Embryonic facial prominence (tissue), 1 donor: Measurements from ENCODE around the gene DPH3.
A peak's percentile ranks its signal among the peaks of the same experiment; 100 is the strongest.

Experiments
- DNase-seq: peaks from one replicate; pipeline ENCODE4 v3.0.0-alpha.2; 2016; ENCODE audit errors: extremely low spot score

Gene DPH3

DNA sequence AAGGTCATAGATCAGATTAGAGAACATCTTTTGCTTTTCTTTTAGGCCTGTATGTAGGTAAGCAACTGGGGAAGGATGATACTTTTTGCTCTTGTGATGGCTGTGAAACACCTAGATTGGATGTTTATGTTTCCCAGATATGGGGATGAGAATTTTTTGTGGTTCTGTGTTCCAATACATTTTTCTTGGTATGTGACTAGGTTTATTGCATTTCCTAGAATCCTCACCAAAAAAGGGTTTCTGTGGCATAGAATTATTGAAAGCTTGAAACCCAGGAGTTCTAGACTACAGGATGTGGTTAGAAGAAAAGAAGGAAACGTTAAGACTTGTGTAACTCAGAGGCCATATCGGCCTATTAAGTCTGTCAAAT is 26.1 kb upstream of the DPH3 start:
- no peak for DNase-seq

- DNase-seq = peak; percentile 69
These were observed 25.5 kb upstream of the DPH3 start for GRCh38 chr3:16290007-16290826.

- DNase-seq = no peak
These were observed 24.6 kb upstream of the DPH3 start for GRCh38 chr3:16289144-16289889.

DNA sequence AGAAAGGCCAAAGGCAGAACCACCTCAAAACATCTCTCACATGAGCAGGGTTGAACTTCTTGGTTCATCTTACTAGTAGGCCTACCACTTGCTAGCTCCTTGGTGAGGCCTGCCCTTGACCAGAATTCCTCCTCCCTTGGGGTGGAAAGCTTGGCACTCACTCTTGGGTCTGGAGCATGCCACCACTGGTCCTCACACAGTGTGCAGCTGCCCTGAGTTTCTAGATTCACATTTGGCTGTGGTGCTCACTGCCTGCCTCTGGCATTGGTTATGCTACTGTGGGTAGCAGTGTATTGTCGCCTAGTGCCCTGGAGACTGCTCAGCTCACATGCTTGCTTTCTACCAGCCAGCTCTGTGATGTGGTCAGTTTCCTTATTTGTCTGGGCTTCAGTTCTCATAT is 23.9 kb upstream of the DPH3 start:
- no peak for DNase-seq

GRCh38 chr3:16286751-16287543 is 22.2 kb upstream of the DPH3 start:
- no peak for DNase-seq

DNA sequence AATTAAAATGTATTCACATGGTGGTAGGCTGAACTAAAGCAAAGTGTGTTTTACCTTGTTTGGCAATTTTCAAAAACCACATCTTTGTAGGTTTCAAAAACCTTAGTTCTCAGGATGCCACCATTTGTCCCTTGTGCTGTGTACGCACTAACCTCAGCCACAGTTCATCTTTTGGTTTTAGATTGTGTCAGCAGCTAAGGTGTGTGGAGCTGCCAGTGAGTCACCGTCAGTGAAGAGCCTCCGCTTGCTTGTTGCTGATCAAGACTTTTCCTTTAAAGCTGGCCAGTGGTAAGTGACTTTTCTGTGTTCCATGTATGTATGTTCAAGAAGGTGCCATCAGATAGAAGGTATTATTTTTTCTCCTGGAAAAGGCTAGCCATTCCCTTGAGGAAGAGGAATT is 21.4 kb upstream of the DPH3 start:
- DNase-seq = no peak

GRCh38 chr3:16284633-16285032 is 19.9 kb upstream of the DPH3 start:
- no peak for DNase-seq

- DNase-seq = no peak
These were observed 15.9 kb upstream of the DPH3 start for GRCh38 chr3:16280671-16281070.

GRCh38 chr3:16279010-16279801 is 14.5 kb upstream of the DPH3 start:
- DNase-seq = no peak

DNA sequence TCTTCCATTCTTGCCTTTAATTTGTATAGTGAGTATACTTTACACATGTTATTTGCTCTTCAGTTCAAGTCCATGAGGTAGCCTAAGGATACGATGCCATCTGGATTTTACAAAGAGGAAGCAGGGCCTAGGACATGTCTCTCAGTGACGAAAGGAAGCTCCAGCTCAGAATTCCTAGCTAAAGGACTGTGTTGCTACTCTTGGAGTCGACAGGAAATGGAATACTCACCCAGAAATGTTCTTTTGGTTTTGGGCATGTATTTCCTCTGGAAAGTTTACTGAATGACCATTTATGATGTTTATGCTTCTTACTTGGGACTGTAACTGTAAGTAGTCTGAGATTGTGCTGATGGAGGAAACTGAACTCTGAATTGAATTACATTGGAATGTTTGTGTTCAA is 12.7 kb upstream of the DPH3 start:
- DNase-seq = no peak

- no peak for DNase-seq
These were observed 9.1 kb upstream of the DPH3 start for GRCh38 chr3:16273867-16274266.

- no peak for DNase-seq
These were observed 7.8 kb upstream of the DPH3 start for GRCh38 chr3:16272588-16272987.

- no peak for DNase-seq
These were observed 6.1 kb upstream of the DPH3 start for GRCh38 chr3:16270855-16271254.

GRCh38 chr3:16266714-16267113 is 2.0 kb upstream of the DPH3 start:
- no peak for DNase-seq

GRCh38 chr3:16265455-16265786 is 678 bp upstream of the DPH3 start:
- no peak for DNase-seq

DNA sequence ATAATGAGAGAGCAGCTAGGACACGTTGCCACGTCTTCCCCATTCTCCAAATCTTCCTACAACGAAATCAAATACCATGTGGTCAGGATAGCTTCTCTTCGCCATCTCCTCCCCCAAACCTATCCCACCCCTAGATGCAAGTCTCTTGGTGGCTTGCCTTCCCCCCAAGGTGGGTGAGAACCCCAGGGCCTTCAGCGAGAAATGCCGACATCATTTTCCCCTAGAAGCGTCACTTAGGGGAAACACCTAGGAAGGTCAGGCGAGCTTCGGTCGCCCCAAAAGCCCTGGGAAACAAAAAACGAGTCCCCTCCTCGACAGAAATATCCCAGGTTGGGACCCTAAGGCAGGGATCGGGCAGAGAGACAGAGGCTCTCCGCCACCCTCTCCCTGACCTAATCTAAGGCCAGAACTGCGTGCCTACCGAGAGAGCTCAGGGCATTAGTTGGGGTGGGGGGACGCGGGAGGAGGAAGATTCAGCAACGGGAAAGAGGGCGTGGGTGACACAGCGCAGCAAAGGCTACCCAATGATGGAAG is 502 bp downstream of the DPH3 start:
- DNase-seq = no peak

DNA sequence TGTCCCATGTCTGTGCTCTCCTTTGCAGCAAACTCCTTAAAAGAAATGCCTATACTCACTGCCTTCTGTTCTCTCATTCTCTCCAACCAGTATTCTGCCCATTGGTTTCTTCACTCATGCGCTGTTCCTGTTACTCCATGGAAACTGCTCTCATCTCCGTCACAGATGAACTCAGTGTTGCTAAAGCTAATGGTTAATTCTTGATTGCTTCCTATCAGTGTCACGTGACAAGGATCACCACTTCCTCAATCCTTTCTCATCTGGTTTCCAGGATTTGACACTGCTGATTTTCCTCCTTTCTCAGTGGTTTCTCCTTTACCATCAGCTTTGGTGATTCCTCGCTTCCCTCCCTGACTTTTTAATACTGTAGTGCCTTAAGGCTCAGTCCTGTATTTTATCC is 2.6 kb downstream of the DPH3 start:
- DNase-seq = no peak

GRCh38 chr3:16260046-16260445 is 4.7 kb downstream of the DPH3 start:
- DNase-seq = no peak

GRCh38 chr3:16258866-16259265 is 5.9 kb downstream of the DPH3 start:
- DNase-seq = no peak

GRCh38 chr3:16258177-16258576 is 6.6 kb downstream of the DPH3 start:
- no peak for DNase-seq

- no peak for DNase-seq
These were observed 7.4 kb downstream of the DPH3 start for GRCh38 chr3:16257309-16257708.

DNA sequence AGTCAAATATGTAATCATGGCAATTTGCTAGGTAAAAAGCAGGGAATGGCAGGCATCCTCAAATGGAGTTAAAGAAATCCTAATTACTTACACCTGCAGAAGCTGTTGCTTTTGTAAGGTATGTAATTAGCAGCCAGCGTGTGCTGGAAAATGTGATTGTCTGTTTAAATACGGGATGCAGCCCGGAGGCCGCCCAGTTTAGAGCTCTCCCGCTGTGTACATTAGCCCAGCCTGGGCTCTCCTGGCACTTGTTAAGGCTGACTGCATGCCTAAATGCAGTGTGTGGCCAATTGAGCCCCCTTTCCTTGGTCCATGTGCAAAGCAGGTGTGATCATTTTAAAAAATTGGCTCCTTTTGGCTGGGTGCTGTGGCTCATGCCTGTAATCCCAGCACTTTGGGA is 9.0 kb downstream of the DPH3 start:
- DNase-seq = no peak
